Ishikawa (cell line): Measurements from ENCODE around the gene CLDN5.

Source experiments
- CREB1 ChIP-seq: IDR thresholded peaks from 2 replicates; pipeline ENCODE4 v1.6.1; 2012; ENCODE audit warnings: low read depth
- EP300 ChIP-seq: IDR thresholded peaks from 2 replicates; pipeline ENCODE4 v1.6.1; 2012; ENCODE audit warnings: borderline replicate concordance
- MAX ChIP-seq: IDR thresholded peaks from 2 replicates; pipeline ENCODE4 v1.6.1; 2012
- RAD21 ChIP-seq: IDR thresholded peaks from 2 replicates; pipeline ENCODE4 v1.6.1; 2012; ENCODE audit warnings: low read depth
- TAF1 ChIP-seq: IDR thresholded peaks from 2 replicates; pipeline ENCODE4 v1.6.1; 2012; ENCODE audit warnings: low read depth, mild to moderate bottlenecking
- TF ChIP-seq, protein P1 (sequence below): IDR thresholded peaks from 2 replicates; pipeline ENCODE4 v1.6.1; 2012; ENCODE audit warnings: low read depth, mild to moderate bottlenecking

DNA sequence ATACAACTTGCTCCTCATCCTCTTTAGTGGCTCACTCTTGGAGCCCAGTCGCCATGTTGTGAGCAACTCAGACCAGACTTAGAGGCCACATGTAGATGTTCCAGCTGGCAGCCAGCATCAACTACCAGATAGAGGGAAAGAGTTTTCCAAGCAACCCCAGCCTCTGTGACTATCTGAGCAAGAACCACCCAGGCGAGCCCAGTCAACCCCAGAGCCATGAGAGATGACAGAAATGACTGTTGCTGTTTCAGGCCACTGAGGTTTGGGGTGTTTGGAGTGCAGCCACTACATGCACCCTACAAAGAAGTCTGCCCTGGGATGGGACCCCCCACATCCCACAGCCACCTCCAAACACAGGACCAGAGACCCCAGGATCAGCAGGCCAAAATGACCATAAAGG is 24.8 kb upstream of the CLDN5 start:
- TF ChIP-seq CREB1 (no peak), EP300 (no peak), MAX (no peak), RAD21 (no peak), TAF1 (no peak)
- TF ChIP-seq, protein P1, sequence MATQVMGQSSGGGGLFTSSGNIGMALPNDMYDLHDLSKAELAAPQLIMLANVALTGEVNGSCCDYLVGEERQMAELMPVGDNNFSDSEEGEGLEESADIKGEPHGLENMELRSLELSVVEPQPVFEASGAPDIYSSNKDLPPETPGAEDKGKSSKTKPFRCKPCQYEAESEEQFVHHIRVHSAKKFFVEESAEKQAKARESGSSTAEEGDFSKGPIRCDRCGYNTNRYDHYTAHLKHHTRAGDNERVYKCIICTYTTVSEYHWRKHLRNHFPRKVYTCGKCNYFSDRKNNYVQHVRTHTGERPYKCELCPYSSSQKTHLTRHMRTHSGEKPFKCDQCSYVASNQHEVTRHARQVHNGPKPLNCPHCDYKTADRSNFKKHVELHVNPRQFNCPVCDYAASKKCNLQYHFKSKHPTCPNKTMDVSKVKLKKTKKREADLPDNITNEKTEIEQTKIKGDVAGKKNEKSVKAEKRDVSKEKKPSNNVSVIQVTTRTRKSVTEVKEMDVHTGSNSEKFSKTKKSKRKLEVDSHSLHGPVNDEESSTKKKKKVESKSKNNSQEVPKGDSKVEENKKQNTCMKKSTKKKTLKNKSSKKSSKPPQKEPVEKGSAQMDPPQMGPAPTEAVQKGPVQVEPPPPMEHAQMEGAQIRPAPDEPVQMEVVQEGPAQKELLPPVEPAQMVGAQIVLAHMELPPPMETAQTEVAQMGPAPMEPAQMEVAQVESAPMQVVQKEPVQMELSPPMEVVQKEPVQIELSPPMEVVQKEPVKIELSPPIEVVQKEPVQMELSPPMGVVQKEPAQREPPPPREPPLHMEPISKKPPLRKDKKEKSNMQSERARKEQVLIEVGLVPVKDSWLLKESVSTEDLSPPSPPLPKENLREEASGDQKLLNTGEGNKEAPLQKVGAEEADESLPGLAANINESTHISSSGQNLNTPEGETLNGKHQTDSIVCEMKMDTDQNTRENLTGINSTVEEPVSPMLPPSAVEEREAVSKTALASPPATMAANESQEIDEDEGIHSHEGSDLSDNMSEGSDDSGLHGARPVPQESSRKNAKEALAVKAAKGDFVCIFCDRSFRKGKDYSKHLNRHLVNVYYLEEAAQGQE, result no peak
